Endothelial cell of umbilical vein (primary cell): ENCODE results near the gene NCEH1. TPM values are rescaled to one million over a fixed set of nuclear protein-coding genes. Genes with fewer than 3 reads are reported as not detected.

Experiments used
- BruUV-seq: library from RNA; stranded (reverse); fragments of 400-500 nt; replicated peaks from 2 replicates; lab custom pipeline; 2021; lab: Mats Ljungman, UMichigan
- CTCF ChIA-PET: fragments of 300-600, 350-600 bp; sonication (Branson Sonifier 250); formaldehyde crosslinking; loops from one replicate; lab custom pipeline; 2021; ENCODE audit warnings: antibody characterized with exemption, inconsistent platforms; lab: Charles Lee
- POLR2A ChIA-PET: fragments of 300-600, 350-600 bp; sonication (Branson Sonifier 250); formaldehyde crosslinking; loops from one replicate; lab custom pipeline; 2021; ENCODE audit warnings: antibody characterized with exemption, inconsistent platforms; lab: Charles Lee
- DNase-seq: peaks from one replicate; pipeline ENCODE4 v3.0.0-alpha.2; 2011; ENCODE audit warnings: low read depth, low spot score
- FAIRE-seq: peaks from 2 replicates; lab custom pipeline; 2011; peaks lifted over from hg19 to GRCh38; lab: Jason Lieb, UNC
- H2AFZ ChIP-seq: 2 replicates; pipeline ENCODE4 v1.6.0; 2012; ENCODE audit warnings: low read depth, low read length, control low read depth, inconsistent platforms
- H3K27ac ChIP-seq: 2 replicates; pipeline ENCODE4 v1.5.1; 2011; ENCODE audit warnings: low read depth, mild to moderate bottlenecking, control low read depth, low read length, moderate library complexity; ENCODE audit not compliant: insufficient read depth
- H3K27me3 ChIP-seq, 2 experiments: 2 replicates each; pipeline versions ENCODE4 v1.6.0 to v1.6.1; 2011; ENCODE audit warnings: low read length in 2 of 2, mixed read lengths in 1 of 2; ENCODE audit not compliant: control insufficient read depth in 2 of 2, insufficient read depth in 2 of 2
- H3K36me3 ChIP-seq, 2 experiments: 2 replicates in 1 of 2; 3 replicates in 1 of 2; pipeline ENCODE4 v1.5.1; 2011; ENCODE audit warnings: low read length in 2 of 2, mild to moderate bottlenecking in 1 of 2, moderate library complexity in 1 of 2; ENCODE audit not compliant: control insufficient read depth in 2 of 2, insufficient read depth in 2 of 2; ENCODE audit errors: extremely low read depth in 1 of 2
- H3K4me1 ChIP-seq: 3 replicates; pipeline ENCODE4 v1.5.1; 2011; ENCODE audit warnings: mild to moderate bottlenecking, low read length; ENCODE audit not compliant: control insufficient read depth, insufficient read depth; ENCODE audit errors: extremely low read depth
- H3K4me2 ChIP-seq: 2 replicates; pipeline ENCODE4 v1.6.1; 2011; ENCODE audit warnings: low read length, control low read depth, mixed read lengths; ENCODE audit not compliant: insufficient read depth
- H3K4me3 ChIP-seq, 3 experiments: fragments of 200-600 bp in 1 of 3; sonication (generic), shearing (Covaris generic) in 1 of 3; replicated peaks in 1 of 3; 2 replicates each; pipeline ENCODE4 v1.5.1; 2011 to 2016; ENCODE audit warnings: control low read depth in 3 of 3, low read length in 3 of 3, mild to moderate bottlenecking in 2 of 3, inconsistent platforms in 1 of 3, low read depth in 1 of 3, moderate library complexity in 1 of 3; ENCODE audit not compliant: insufficient read depth in 1 of 3
- H3K79me2 ChIP-seq: 2 replicates; pipeline ENCODE4 v1.6.0; 2012; ENCODE audit warnings: low read length, inconsistent platforms; ENCODE audit not compliant: control insufficient read depth, insufficient read depth
- H3K9ac ChIP-seq: replicated peaks from 2 replicates; pipeline ENCODE3; 2011; ENCODE audit warnings: low read length, control low read depth; ENCODE audit not compliant: insufficient read depth; ENCODE audit errors: extremely low read depth
- H3K9me1 ChIP-seq: replicated peaks from 3 replicates; pipeline ENCODE4 v1.6.0; 2011; ENCODE audit warnings: mild to moderate bottlenecking, low read length; ENCODE audit not compliant: control insufficient read depth, insufficient read depth; ENCODE audit errors: extremely low read depth
- H3K9me3 ChIP-seq: replicated peaks from 2 replicates; pipeline ENCODE4 v1.5.1; 2012; ENCODE audit warnings: low read length, inconsistent platforms; ENCODE audit not compliant: control insufficient read depth, insufficient read depth
- H4K20me1 ChIP-seq: replicated peaks from 2 replicates; pipeline ENCODE3; 2011; ENCODE audit warnings: mild to moderate bottlenecking, low read length; ENCODE audit not compliant: control insufficient read depth, insufficient read depth; ENCODE audit errors: extremely low read depth
- EZH2 ChIP-seq: IDR thresholded peaks from 2 replicates; pipeline ENCODE4 v1.6.1; 2012; ENCODE audit warnings: borderline replicate concordance, low read depth, mild to moderate bottlenecking, moderate library complexity, low read length, inconsistent platforms; ENCODE audit not compliant: severe bottlenecking
- FOS ChIP-seq: IDR thresholded peaks from 2 replicates; pipeline ENCODE4 v1.6.1; 2011; ENCODE audit warnings: mild to moderate bottlenecking, low read length, moderate library complexity, borderline replicate concordance; ENCODE audit not compliant: insufficient read depth
- GATA2 ChIP-seq: IDR thresholded peaks from 2 replicates; pipeline ENCODE4 v1.7.0; 2011; ENCODE audit warnings: low read depth, mild to moderate bottlenecking, moderate library complexity, mixed read lengths, low read length; ENCODE audit not compliant: insufficient read length, insufficient read depth
- JUN ChIP-seq: IDR thresholded peaks from 2 replicates; pipeline ENCODE4 v1.6.1; 2011; ENCODE audit warnings: borderline replicate concordance, low read depth; ENCODE audit not compliant: insufficient read length, insufficient read depth
- MYC ChIP-seq: IDR thresholded peaks from one replicate; pipeline ENCODE4 v1.6.1; 2011; ENCODE audit warnings: mild to moderate bottlenecking, low read depth, low read length
- POLR2A ChIP-seq: IDR thresholded peaks from 2 replicates; pipeline ENCODE4 v1.6.1; 2012; ENCODE audit warnings: low read depth, mild to moderate bottlenecking, control low read depth, low read length
- POLR2AphosphoS5 ChIP-seq: IDR thresholded peaks from 2 replicates; pipeline ENCODE4 v1.6.1; 2012; ENCODE audit warnings: low read depth, mild to moderate bottlenecking, control low read depth, low read length, moderate library complexity; ENCODE audit not compliant: insufficient read depth
- dilution Hi-C: fragments of 300-500 bp; cut with MboI; formaldehyde crosslinking; loops from one replicate; pipeline ENCODE4 v1.15.0; 2019; ENCODE audit warnings: low sequenced_read_pairs; ENCODE audit not compliant: extremely low pct_ligation_motif_present
- intact Hi-C: fragments of 100-400 bp; cut with micrococcal nuclease; formaldehyde crosslinking; loops from one replicate; pipeline ENCODE4 v1.10.0; 2022
- polyA plus RNA-seq, 4 experiments: library from polyadenylated mRNA; depleted of rRNA in 3 of 4; stranded (reverse) in 3 of 4; unstranded in 1 of 4; fragments of >200 nt; gene quantifications; 2 replicates each; pipeline versions ENCODE4 v1.2.1 to v1.2.3, GENCODE V29; 2011 to 2012; ENCODE audit warnings: missing spikeins in 1 of 4
- total RNA-seq: library from RNA; stranded (reverse); gene quantifications from 2 replicates; pipeline ENCODE4 v1.2.3, GENCODE V29; 2021
- TF ChIP-seq, protein P1 (sequence below): IDR thresholded peaks from 2 replicates; pipeline ENCODE4 v1.6.1; 2011; ENCODE audit not compliant: insufficient read depth, insufficient read length
- TF ChIP-seq, protein P2 (sequence below), 2 donors: IDR thresholded peaks; 1 replicate in 1 of 2; 2 replicates in 1 of 2; pipeline ENCODE4 v1.5.1; 2011; ENCODE audit warnings: low read length in 2 of 2, mild to moderate bottlenecking in 2 of 2, moderate library complexity in 2 of 2, control low read depth in 1 of 2, inconsistent platforms in 1 of 2, low read depth in 1 of 2; ENCODE audit not compliant: insufficient read depth in 1 of 2; ENCODE audit errors: extremely low read depth in 1 of 2

NCEH1 gene
- total and polyA plus RNA-seq, 2 donors (not counting 3 experiments of a cell fraction or from before 2014, with no cell fraction given): 10.0 to 20.3 TPM

DNA sequence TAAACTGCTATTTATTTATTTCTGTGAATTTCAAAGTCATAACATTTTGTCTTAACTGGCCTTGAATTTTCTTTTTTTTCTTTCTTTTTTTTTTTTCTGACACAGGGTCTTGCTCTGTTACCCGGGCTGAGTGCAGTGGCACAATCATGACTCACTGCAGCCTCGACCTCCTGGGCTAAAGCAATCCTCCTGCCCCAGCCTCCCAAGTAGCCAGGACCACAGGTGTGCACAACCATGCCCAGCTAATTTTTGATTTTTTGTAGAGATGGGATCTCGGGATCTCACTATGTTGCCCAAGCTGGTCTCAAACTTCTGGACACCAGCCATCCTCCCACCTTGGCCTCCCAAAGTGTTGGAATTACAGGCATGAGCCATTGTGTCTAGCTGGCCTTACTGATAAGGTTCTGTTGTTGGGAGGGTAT, 110.2 kb downstream of the NCEH1 start:
- DNase-seq (no peak), FAIRE-seq (no peak)
- Histone ChIP-seq H4K20me1 (no peaks in the 10 kb centered on the region), H3K4me3 (no peak overlapping the region), H3K79me2 (no peaks in the 10 kb centered on the region), H3K27ac (no peak overlapping the region), H3K9ac (no peak overlapping the region), H3K36me3 (no peaks in the 10 kb centered on the region), H3K9me3 (no peaks in the 10 kb centered on the region), H3K4me2 (no peak overlapping the region), H3K4me1 (peaks cover 4% of the 10 kb centered on the region), H3K9me1 (no peaks in the 10 kb centered on the region), H2AFZ (no peak overlapping the region), H3K27me3 (no peaks in the 10 kb centered on the region)
- BruUV-seq: no TSS peak
- TF ChIP-seq POLR2AphosphoS5 (no peak), GATA2 (no peak)
- TF ChIP-seq, protein P1, sequence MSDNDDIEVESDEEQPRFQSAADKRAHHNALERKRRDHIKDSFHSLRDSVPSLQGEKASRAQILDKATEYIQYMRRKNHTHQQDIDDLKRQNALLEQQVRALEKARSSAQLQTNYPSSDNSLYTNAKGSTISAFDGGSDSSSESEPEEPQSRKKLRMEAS: no peak
- dilution Hi-C loops (no loop called here), intact Hi-C loops (no loop called here)
- POLR2A ChIA-PET: no interaction called here
- CTCF ChIA-PET: no interaction called here

DNA sequence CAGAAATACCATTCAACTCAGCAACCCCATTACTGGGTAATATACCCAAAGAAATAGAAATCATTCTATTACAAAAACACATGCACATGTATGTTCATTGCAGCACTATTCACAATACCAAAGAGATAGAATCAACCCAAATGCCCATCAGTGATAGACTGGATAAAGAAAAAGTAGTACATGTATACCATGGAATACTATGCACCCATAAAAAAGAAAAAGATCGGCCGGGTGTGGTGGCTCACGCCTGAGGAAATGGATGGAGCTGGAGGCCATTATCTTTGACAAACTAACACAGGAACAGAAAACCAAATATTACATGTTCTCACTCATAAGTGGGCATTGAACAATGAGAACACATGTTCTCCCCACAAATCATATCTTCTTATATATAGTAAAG, 112.0 kb downstream of the NCEH1 start:
- Histone ChIP-seq H3K79me2 (no peaks in the 10 kb centered on the region), H4K20me1 (no peaks in the 10 kb centered on the region), H3K4me3 (no peak overlapping the region), H3K9me1 (no peaks in the 10 kb centered on the region), H3K36me3 (no peaks in the 10 kb centered on the region), H3K9me3 (no peaks in the 10 kb centered on the region), H3K4me2 (no peak overlapping the region), H3K27ac (no peak overlapping the region), H3K27me3 (no peaks in the 10 kb centered on the region), H3K9ac (no peak overlapping the region), H3K4me1 (peaks cover 16% of the 10 kb centered on the region), H2AFZ (no peak overlapping the region)
- CTCF ChIA-PET: no interaction called here
- FAIRE-seq: no peak
- intact Hi-C loops (no loop called here), dilution Hi-C loops (no loop called here)
- no peak for TF ChIP-seq FOS
- TF ChIP-seq GATA2: no peak
- TF ChIP-seq, protein P2, sequence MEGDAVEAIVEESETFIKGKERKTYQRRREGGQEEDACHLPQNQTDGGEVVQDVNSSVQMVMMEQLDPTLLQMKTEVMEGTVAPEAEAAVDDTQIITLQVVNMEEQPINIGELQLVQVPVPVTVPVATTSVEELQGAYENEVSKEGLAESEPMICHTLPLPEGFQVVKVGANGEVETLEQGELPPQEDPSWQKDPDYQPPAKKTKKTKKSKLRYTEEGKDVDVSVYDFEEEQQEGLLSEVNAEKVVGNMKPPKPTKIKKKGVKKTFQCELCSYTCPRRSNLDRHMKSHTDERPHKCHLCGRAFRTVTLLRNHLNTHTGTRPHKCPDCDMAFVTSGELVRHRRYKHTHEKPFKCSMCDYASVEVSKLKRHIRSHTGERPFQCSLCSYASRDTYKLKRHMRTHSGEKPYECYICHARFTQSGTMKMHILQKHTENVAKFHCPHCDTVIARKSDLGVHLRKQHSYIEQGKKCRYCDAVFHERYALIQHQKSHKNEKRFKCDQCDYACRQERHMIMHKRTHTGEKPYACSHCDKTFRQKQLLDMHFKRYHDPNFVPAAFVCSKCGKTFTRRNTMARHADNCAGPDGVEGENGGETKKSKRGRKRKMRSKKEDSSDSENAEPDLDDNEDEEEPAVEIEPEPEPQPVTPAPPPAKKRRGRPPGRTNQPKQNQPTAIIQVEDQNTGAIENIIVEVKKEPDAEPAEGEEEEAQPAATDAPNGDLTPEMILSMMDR (IDR thresholded peaks at IDR 0.05; ENCODE audit: extremely low read depth in 1 of 2, insufficient read depth in 1 of 2, low read depth in 1 of 2, low read length in 2 of 2): no peak
- no peak for TF ChIP-seq JUN
- TF ChIP-seq EZH2: no peak
- TF ChIP-seq POLR2AphosphoS5: no peak
- no peak for TF ChIP-seq POLR2A
- TF ChIP-seq, protein P1: no peak
- TF ChIP-seq MYC: no peak
- DNase-seq: no peak
- POLR2A ChIA-PET: no interaction called here
- no TSS peak for BruUV-seq
